Activated naive CD4-positive, alpha-beta T cell treated with anti-CD3 and anti-CD28 coated beads, Interleukin-2, amount 10 ng/mL, durations not matched to agents 7 days and 5 days (primary cell): Measurements from ENCODE around the gene UBAP2L.
"Not testable (repeated sequence)": the region's sequence is repeated elsewhere in the genome, so short reads cannot be mapped to it uniquely, and the experiment has no call there.

ENCODE experiments used
- CTCF ChIA-PET: fragments of 350-600 bp; sonication (Branson Sonifier 250); formaldehyde crosslinking; loops from one replicate; lab custom pipeline; 2021; ENCODE audit warnings: antibody characterized with exemption; lab: Charles Lee
- DNase-seq: peaks from one replicate; pipeline ENCODE4 v3.0.0-alpha.2; 2020
- H3K27ac Mint-ChIP-seq: one replicate; pipeline ENCODE4 v1.8.0; 2021; ENCODE audit warnings: mild to moderate bottlenecking, moderate library complexity, mixed read lengths
- H3K27me3 Mint-ChIP-seq: one replicate; pipeline ENCODE4 v1.8.0; 2021; ENCODE audit warnings: mild to moderate bottlenecking, mixed read lengths
- H3K36me3 Mint-ChIP-seq: one replicate; pipeline ENCODE4 v1.8.0; 2021; ENCODE audit warnings: mixed read lengths
- H3K4me1 Mint-ChIP-seq: one replicate; pipeline ENCODE4 v1.8.0; 2021; ENCODE audit warnings: mixed read lengths
- H3K4me3 Mint-ChIP-seq: one replicate; pipeline ENCODE4 v1.8.0; 2021; ENCODE audit warnings: mild to moderate bottlenecking, moderate library complexity, mixed read lengths
- H3K9me3 Mint-ChIP-seq: one replicate; pipeline ENCODE4 v1.8.0; 2021; ENCODE audit warnings: mixed read lengths

Gene UBAP2L

GRCh38 chr1:154218545-154218944 is 2.2 kb upstream of the UBAP2L start:
- H3K4me1 Mint-ChIP-seq: peaks cover 55% of the 10 kb centered on the region
- DNase-seq: no peak
- H3K27ac Mint-ChIP-seq: peak overlapping the region; percentile 58
- H3K4me3 Mint-ChIP-seq: peak overlapping the region; percentile 94
- CTCF ChIA-PET: interaction anchor here (0.7 to 4.0 kb wide), 3 partner anchors 20 to 116 kb away, joined by 3 to 16 read pairs (median 4); no protein-coding TSS in a partner anchor
- no peaks in the 10 kb centered on the region for H3K9me3 Mint-ChIP-seq
- no peaks in the 10 kb centered on the region for H3K27me3 Mint-ChIP-seq
- peaks cover 53% of the 10 kb centered on the region for H3K36me3 Mint-ChIP-seq

- Mint-ChIP-seq H3K36me3 (peaks cover 54% of the 10 kb centered on the region), H3K4me1 (peaks cover 61% of the 10 kb centered on the region), H3K9me3 (no peaks in the 10 kb centered on the region), H3K27me3 (no peaks in the 10 kb centered on the region), H3K27ac (peak overlapping the region; percentile 98), H3K4me3 (peak overlapping the region; percentile 94)
- no peak for DNase-seq
- CTCF ChIA-PET: interaction anchor here (1.0 to 4.0 kb wide), 2 partner anchors 21 to 115 kb away, joined by 4 to 16 read pairs; no protein-coding TSS in a partner anchor
These were observed 1.2 kb upstream of the UBAP2L start for GRCh38 chr1:154219541-154219940.

GRCh38 chr1:154220970-154221277 is 169 bp downstream of the UBAP2L start:
- peak overlapping the region; percentile 94 for H3K4me3 Mint-ChIP-seq
- H3K36me3 Mint-ChIP-seq: peaks cover 62% of the 10 kb centered on the region
- peak overlapping the region; percentile 98 for H3K27ac Mint-ChIP-seq
- DNase-seq: no peak
- peaks cover 71% of the 10 kb centered on the region for H3K4me1 Mint-ChIP-seq
- CTCF ChIA-PET: interaction anchor here (0.8 to 4.0 kb wide), 2 partner anchors 22 to 384 kb away, joined by 3 to 16 read pairs; no protein-coding TSS in a partner anchor
- no peaks in the 10 kb centered on the region for H3K9me3 Mint-ChIP-seq
- no peaks in the 10 kb centered on the region for H3K27me3 Mint-ChIP-seq

- Mint-ChIP-seq H3K27me3 (no peaks in the 10 kb centered on the region), H3K27ac (peak overlapping the region; percentile 98), H3K4me3 (peak overlapping the region; percentile 94), H3K4me1 (peaks cover 73% of the 10 kb centered on the region), H3K9me3 (no peaks in the 10 kb centered on the region), H3K36me3 (peaks cover 64% of the 10 kb centered on the region)
- CTCF ChIA-PET: interaction anchor here (0.8 to 4.0 kb wide), 2 partner anchors 23 to 383 kb away, joined by 3 to 16 read pairs; no protein-coding TSS in a partner anchor
- peak; percentile 82 for DNase-seq
These were observed 685 bp downstream of the UBAP2L start for GRCh38 chr1:154221278-154222001.

GRCh38 chr1:154222518-154222917 is 1.8 kb downstream of the UBAP2L start:
- DNase-seq: no peak
- no peaks in the 10 kb centered on the region for H3K9me3 Mint-ChIP-seq
- peak overlapping the region; percentile 98 for H3K27ac Mint-ChIP-seq
- peaks cover 67% of the 10 kb centered on the region for H3K36me3 Mint-ChIP-seq
- CTCF ChIA-PET: interaction anchor here (0.6 to 1.4 kb wide), 2 partner anchors 63 to 112 kb away, joined by 3 to 4 read pairs; no protein-coding TSS in a partner anchor
- peaks cover 73% of the 10 kb centered on the region for H3K4me1 Mint-ChIP-seq
- H3K27me3 Mint-ChIP-seq: no peaks in the 10 kb centered on the region
- peak overlapping the region; percentile 94 for H3K4me3 Mint-ChIP-seq

- Mint-ChIP-seq H3K27me3 (no peaks in the 10 kb centered on the region), H3K4me3 (peak overlapping the region; percentile 94), H3K9me3 (no peaks in the 10 kb centered on the region), H3K4me1 (peaks cover 69% of the 10 kb centered on the region), H3K36me3 (peaks cover 67% of the 10 kb centered on the region), H3K27ac (peak overlapping the region; percentile 76)
- CTCF ChIA-PET: interaction anchor here (1.4 kb wide), 1 partner anchor 112 kb away, joined by 4 read pairs; no protein-coding TSS in a partner anchor
- DNase-seq: no peak
These were observed 2.2 kb downstream of the UBAP2L start for GRCh38 chr1:154222918-154223317.

GRCh38 chr1:154223621-154224020 is 2.9 kb downstream of the UBAP2L start:
- CTCF ChIA-PET: interaction anchor here (1.4 kb wide), 1 partner anchor 111 kb away, joined by 4 read pairs; no protein-coding TSS in a partner anchor
- peaks cover 65% of the 10 kb centered on the region for H3K36me3 Mint-ChIP-seq
- DNase-seq: no peak
- no peaks in the 10 kb centered on the region for H3K27me3 Mint-ChIP-seq
- H3K4me1 Mint-ChIP-seq: peaks cover 62% of the 10 kb centered on the region
- H3K4me3 Mint-ChIP-seq: no peak overlapping the region
- no peaks in the 10 kb centered on the region for H3K9me3 Mint-ChIP-seq
- no peak overlapping the region for H3K27ac Mint-ChIP-seq

GRCh38 chr1:154225370-154225769 is 4.6 kb downstream of the UBAP2L start:
- no peak overlapping the region for H3K27ac Mint-ChIP-seq

GRCh38 chr1:154231112-154231511 is 10.4 kb downstream of the UBAP2L start:
- DNase-seq, H3K4me3 Mint-ChIP-seq, H3K27ac Mint-ChIP-seq, H3K9me3 Mint-ChIP-seq, H3K27me3 Mint-ChIP-seq: not testable (repeated sequence)
- CTCF ChIA-PET: interaction anchor here (0.6 to 0.7 kb wide), 3 partner anchors 20 to 1493 kb away, joined by 3 read pairs; no protein-coding TSS in a partner anchor
- H3K36me3 Mint-ChIP-seq: peaks cover 64% of the 10 kb centered on the region
- H3K4me1 Mint-ChIP-seq: peaks cover 10% of the 10 kb centered on the region

More at GRCh38 chr1:154225370-154225769, 4.6 kb downstream of the UBAP2L start:
- no peak for DNase-seq
- H3K9me3 Mint-ChIP-seq: no peaks in the 10 kb centered on the region
- peaks cover 53% of the 10 kb centered on the region for H3K4me1 Mint-ChIP-seq
- CTCF ChIA-PET: no interaction called here
- no peaks in the 10 kb centered on the region for H3K27me3 Mint-ChIP-seq
- H3K36me3 Mint-ChIP-seq: peaks cover 61% of the 10 kb centered on the region
- H3K4me3 Mint-ChIP-seq: no peak overlapping the region

- H3K4me3 Mint-ChIP-seq, H3K27ac Mint-ChIP-seq, CTCF ChIA-PET, H3K27me3 Mint-ChIP-seq, H3K9me3 Mint-ChIP-seq, DNase-seq, H3K4me1 Mint-ChIP-seq: not testable (repeated sequence)
- peaks cover 66% of the 10 kb centered on the region for H3K36me3 Mint-ChIP-seq
These were observed 12.4 kb downstream of the UBAP2L start for GRCh38 chr1:154233127-154233526.

GRCh38 chr1:154236855-154237254 is 16.1 kb downstream of the UBAP2L start:
- no peaks in the 10 kb centered on the region for H3K9me3 Mint-ChIP-seq
- no peak overlapping the region for H3K4me3 Mint-ChIP-seq
- H3K27ac Mint-ChIP-seq: no peak overlapping the region
- peaks cover 68% of the 10 kb centered on the region for H3K36me3 Mint-ChIP-seq
- no peaks in the 10 kb centered on the region for H3K27me3 Mint-ChIP-seq
- peaks cover 13% of the 10 kb centered on the region for H3K4me1 Mint-ChIP-seq
- CTCF ChIA-PET: no interaction called here
- no peak for DNase-seq

- peaks cover 68% of the 10 kb centered on the region for H3K36me3 Mint-ChIP-seq
- CTCF ChIA-PET: interaction anchor here (0.9 kb wide), 1 partner anchor 34 kb away, joined by 4 read pairs; no protein-coding TSS in a partner anchor
- H3K27me3 Mint-ChIP-seq: no peaks in the 10 kb centered on the region
- H3K9me3 Mint-ChIP-seq: no peaks in the 10 kb centered on the region
- no peak for DNase-seq
- H3K4me1 Mint-ChIP-seq: peaks cover 13% of the 10 kb centered on the region
- H3K4me3 Mint-ChIP-seq: no peak overlapping the region
- H3K27ac Mint-ChIP-seq: no peak overlapping the region
These were observed 16.7 kb downstream of the UBAP2L start for GRCh38 chr1:154237435-154237834.

- no peak for DNase-seq
- CTCF ChIA-PET: interaction anchor here (0.9 kb wide), 1 partner anchor 34 kb away, joined by 4 read pairs; no protein-coding TSS in a partner anchor
- Mint-ChIP-seq H3K36me3 (peaks cover 74% of the 10 kb centered on the region), H3K4me1 (peaks cover 13% of the 10 kb centered on the region), H3K27me3 (no peaks in the 10 kb centered on the region), H3K4me3 (no peak overlapping the region), H3K27ac (no peak overlapping the region), H3K9me3 (no peaks in the 10 kb centered on the region)
These were observed 17.2 kb downstream of the UBAP2L start for GRCh38 chr1:154237880-154238506.

GRCh38 chr1:154239491-154239890 is 18.7 kb downstream of the UBAP2L start:
- CTCF ChIA-PET: no interaction called here
- Mint-ChIP-seq H3K27me3 (no peaks in the 10 kb centered on the region), H3K27ac (no peak overlapping the region)

More at GRCh38 chr1:154239491-154239890, 18.7 kb downstream of the UBAP2L start:
- no peak for DNase-seq
- Mint-ChIP-seq H3K4me1 (peaks cover 13% of the 10 kb centered on the region), H3K9me3 (no peaks in the 10 kb centered on the region), H3K36me3 (peaks cover 79% of the 10 kb centered on the region), H3K4me3 (no peak overlapping the region)
